DOHH2 (cell line): ENCODE data around the gene TNNT2.

Source experiments
- EZH2phosphoT487 ChIP-seq: fragments of 200-600 bp; sonication (generic); IDR thresholded peaks from 2 replicates; pipeline ENCODE4 v1.6.1; 2017; ENCODE audit warnings: borderline replicate concordance, mild to moderate bottlenecking, antibody characterized with exemption, low read length, moderate library complexity, mixed read lengths
- TF ChIP-seq, protein P1 (sequence below): fragments of 200-600 bp; sonication (generic); IDR thresholded peaks from one replicate; pipeline ENCODE4 v1.5.1; 2014; ENCODE audit warnings: antibody characterized with exemption, mild to moderate bottlenecking, low read depth, low read length; ENCODE audit not compliant: poor library complexity, severe bottlenecking

DNA sequence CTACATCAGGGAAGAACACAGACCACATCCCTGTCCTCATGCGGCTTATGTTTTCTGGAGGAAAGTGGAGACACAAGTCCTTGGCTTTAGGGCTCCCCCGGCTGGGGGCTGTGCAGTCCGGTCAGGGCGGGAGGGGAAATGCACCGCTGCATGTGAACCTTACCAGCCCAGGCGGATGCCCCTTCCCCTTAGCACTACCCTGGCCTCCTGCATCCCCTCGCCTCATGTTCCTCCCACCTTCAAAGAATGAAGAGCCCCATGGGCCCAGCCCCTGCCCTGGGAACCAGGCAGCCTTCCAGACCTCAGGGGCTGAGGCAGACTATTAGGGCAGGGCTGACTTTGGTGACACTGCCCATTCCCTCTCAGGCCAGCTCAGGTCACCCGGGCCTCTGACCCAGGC is 45.5 kb downstream of the TNNT2 start:
- TF ChIP-seq, protein P1, sequence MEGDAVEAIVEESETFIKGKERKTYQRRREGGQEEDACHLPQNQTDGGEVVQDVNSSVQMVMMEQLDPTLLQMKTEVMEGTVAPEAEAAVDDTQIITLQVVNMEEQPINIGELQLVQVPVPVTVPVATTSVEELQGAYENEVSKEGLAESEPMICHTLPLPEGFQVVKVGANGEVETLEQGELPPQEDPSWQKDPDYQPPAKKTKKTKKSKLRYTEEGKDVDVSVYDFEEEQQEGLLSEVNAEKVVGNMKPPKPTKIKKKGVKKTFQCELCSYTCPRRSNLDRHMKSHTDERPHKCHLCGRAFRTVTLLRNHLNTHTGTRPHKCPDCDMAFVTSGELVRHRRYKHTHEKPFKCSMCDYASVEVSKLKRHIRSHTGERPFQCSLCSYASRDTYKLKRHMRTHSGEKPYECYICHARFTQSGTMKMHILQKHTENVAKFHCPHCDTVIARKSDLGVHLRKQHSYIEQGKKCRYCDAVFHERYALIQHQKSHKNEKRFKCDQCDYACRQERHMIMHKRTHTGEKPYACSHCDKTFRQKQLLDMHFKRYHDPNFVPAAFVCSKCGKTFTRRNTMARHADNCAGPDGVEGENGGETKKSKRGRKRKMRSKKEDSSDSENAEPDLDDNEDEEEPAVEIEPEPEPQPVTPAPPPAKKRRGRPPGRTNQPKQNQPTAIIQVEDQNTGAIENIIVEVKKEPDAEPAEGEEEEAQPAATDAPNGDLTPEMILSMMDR, result no peak
- no peak for TF ChIP-seq EZH2phosphoT487
